PC-9 (cell line): ENCODE measurements around the gene MAGI1.

ENCODE experiments used
- CTCF ChIP-seq: fragments of 200-600 bp; sonication (generic); conservative IDR thresholded peaks from 2 replicates; pipeline ENCODE4 v1.6.1; 2017; ENCODE audit warnings: mixed run types, antibody characterized with exemption, mild to moderate bottlenecking, moderate library complexity
- EZH2 ChIP-seq: fragments of 200-600 bp; sonication (generic); IDR thresholded peaks from 2 replicates; pipeline ENCODE4 v1.8.0; 2017; ENCODE audit warnings: antibody characterized with exemption, low read depth

GRCh38 chr3:65559643-65560042 lies 479.1 kb downstream of the MAGI1 start:
- TF ChIP-seq CTCF (no peak), EZH2 (no peak)
